HPDE6-E6E7 (cell line): ENCODE data around the gene CACNG3.
"Not testable (repeated sequence)": the region's sequence is repeated elsewhere in the genome, so short reads cannot be mapped to it uniquely, and the experiment has no call there.

Experiments used
- DNase-seq: peaks from one replicate; pipeline ENCODE4 v3.0.0; 2011; ENCODE audit warnings: missing footprints; ENCODE audit errors: extremely low spot score

Gene CACNG3

DNA sequence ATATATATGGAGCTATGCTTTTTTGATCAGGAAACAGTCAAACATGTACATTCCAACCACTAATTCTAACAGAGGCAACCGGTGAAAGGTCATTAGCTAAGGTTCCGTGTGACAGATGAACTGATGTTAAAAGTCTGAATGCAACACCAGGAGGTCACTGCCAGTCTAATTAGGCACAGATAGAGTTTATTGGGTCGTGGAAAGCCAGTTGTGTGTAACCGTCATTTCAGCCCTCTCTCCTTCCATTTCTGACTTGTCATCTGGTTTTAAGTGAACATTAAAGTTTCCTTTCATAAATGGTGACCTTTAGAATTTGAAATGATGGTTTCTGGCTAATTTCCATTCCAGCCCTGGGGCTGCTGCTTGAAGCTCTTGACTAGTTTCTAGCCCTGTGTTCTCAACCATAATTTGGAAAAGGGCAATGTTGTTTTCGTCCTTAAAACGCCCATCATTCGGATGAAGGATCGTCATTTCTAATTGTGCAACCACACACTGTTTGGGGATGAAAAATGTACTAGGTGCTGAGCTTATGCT is 23.9 kb downstream of the CACNG3 start:
- no peak for DNase-seq

GRCh38 chr16:24281466-24281865 is 25.3 kb downstream of the CACNG3 start:
- no peak for DNase-seq

DNA sequence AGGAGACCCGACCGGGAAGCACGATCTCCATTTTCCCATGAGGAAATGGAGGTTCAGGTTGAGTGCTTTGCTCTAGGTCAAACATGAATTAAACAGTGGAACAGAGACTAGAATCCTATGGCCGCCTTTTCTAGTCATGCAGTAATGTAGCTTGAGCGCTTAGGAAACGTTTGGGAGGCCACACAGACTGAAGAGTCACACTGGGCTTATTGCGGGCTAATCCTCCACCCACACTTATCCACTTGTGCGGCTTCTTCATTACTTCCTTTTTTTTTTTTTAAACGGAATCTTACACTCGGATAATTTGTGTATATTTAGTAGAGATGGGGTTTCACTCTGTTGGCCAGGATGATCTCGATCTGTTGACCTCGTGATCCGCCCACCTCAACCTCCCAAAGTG is 26.0 kb downstream of the CACNG3 start:
- no peak for DNase-seq

- no peak for DNase-seq
These were observed 30.7 kb downstream of the CACNG3 start for GRCh38 chr16:24286741-24287405.

DNA sequence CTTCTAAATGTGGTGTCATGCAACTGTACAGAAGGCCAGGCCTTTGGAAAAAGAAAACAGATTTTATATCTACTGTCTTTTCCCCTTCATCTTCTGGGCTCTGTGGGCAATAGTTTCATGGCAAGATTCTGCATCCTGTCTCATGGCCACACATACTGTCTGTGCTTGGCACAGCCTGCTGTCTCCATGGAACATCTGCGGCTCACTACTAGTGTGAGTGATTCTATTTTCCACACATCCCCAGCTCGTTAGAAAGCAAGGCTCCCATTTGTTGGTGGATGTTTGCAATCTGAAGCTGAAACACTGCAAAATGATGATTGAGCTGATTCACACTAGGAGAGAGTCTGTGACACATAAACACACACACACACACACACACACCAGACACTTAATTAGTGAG is 32.4 kb downstream of the CACNG3 start:
- DNase-seq: no peak

GRCh38 chr16:24289166-24289700 is 33.1 kb downstream of the CACNG3 start:
- no peak for DNase-seq

- no peak for DNase-seq
These were observed 35.8 kb downstream of the CACNG3 start for GRCh38 chr16:24291932-24292331.

GRCh38 chr16:24294131-24294530 is 38.0 kb downstream of the CACNG3 start:
- DNase-seq: no peak

GRCh38 chr16:24297375-24297774 is 41.2 kb downstream of the CACNG3 start:
- DNase-seq: no peak

DNA sequence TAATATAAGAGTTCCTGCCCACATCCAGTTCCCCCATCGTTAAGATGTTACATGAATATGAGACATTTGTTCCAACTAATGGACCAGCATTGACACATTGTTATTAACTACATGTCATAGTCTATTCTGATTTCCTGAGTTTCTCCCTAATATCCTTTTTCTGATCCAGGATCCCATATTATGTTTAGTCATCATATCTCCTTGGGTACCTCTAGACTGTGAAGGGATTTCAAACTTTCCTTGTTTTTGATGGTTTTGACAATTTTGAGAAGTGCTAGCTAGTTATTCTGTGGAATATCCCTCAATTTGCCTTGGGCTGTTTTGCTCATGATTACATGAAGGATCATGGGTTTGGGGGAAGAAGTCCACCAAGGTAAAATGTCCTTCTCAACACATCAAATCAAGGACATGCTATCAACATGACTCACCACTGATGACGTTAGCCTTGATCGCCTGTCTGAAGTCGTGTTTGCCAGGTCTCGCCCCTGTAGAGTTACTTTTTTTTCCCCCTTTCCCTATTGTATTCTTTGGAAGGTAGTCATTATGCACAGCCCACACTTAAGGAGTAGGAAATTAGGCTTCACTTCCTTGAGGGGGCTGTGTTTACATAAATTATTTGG is 42.5 kb downstream of the CACNG3 start:
- DNase-seq: no peak

- DNase-seq: not testable (repeated sequence)
These were observed 44.6 kb downstream of the CACNG3 start for GRCh38 chr16:24300750-24301149.

- DNase-seq: no peak
These were observed 46.5 kb downstream of the CACNG3 start for GRCh38 chr16:24302636-24303035.

DNA sequence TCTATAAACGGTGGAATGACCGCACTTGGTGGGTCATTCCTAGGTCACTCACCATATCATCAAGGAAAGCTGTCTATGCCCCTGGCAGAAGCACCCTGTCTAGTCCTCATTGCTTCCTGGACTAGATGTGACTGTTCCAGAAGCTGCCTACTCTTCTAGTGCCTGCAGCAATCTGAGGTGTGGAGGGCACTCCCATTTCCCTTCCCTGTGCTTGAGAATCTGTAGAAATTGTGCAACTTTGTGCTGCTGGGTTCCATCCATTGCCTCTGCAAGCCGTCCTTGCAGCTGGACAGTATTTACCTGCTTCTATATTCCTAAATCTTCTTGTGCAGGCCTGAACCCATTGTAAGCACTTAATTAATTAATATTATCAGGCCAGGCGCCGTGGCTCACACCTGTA is 52.1 kb downstream of the CACNG3 start:
- no peak for DNase-seq

DNA sequence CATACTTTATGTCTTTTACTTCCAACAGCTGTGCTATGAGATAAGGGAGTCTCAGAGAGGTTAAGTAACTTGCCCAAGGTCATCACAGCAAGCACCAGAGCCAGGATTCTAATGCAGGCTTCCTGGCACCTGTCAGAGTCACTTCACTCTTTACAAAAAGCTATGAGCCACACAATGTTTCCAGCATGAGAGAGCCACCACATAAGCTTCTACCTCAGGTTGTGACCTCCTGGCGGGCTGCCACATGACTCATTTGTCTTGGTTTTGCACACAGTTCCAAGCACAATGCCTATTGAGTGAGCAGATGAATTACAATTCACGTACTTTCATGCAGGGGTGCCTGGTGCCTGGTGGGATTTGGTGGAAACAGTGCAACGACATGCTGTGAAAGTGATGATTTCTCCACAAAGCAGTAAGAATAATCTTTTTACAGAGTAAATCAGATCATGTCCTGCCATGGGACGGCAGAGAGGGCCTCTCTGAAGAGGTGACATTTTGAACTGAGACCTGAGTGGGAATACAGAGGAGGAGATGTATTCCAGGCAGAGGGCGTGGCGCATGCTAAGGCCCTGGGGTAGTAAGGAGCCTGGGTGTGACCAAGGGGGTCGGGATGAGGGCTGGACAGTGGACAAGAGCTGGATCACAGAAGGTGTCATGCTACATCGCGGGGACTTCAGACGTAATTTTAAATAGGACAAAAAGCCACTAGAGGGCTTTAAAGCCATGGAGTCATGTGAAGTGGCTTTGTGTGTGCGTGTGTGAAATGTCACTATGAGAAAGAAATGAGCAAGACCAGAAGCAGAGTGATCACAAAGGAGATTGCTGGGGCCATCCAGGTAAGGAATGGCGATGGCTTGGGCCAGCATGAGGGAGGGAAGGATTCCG is 53.4 kb downstream of the CACNG3 start:
- DNase-seq: no peak

DNA sequence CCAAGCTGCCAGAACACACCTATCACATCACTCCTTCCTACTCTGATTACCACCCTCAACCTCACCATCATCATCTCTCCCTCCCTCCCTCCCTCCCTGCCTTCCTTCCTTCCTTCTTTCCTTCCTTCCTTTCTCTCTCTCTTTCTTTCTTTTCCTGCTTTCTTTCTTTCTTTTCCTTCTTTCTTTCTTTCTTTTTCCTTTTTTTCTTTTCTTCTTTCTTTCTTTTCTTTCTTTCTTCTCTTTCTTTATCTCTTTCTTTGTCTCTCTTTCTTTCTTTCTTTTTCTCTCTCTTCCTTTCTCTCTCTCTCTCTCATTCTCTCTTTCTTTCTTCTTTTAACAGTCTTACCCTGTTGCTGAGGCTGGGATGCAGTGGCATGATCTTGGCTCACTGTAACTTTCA is 59.2 kb downstream of the CACNG3 start:
- no peak for DNase-seq

- no peak for DNase-seq
These were observed 62.5 kb downstream of the CACNG3 start for GRCh38 chr16:24318680-24319079.

GRCh38 chr16:24319126-24319814 is 63.1 kb downstream of the CACNG3 start:
- DNase-seq: no peak

DNA sequence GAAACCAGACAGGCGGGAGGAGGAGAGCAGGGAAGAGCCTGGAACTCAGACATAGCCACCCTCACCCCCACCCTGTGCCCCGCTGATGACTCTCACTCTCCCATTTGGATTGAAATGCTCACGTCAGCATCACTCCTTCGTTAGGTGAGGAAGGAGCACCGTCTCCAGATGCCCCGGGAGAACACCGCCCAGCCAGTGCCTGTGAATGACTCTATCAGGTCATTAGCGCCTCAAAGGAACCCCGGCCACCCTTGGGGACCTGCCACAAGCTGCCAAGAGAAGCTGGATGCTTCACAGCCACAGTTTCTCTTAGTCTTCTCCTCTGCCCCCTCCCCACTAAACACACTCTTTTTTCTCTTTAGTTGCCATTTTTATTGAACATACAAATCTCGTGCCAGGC is 66.0 kb downstream of the CACNG3 start:
- DNase-seq: no peak

- no peak for DNase-seq
These were observed 68.3 kb downstream of the CACNG3 start for GRCh38 chr16:24324421-24324820.

DNA sequence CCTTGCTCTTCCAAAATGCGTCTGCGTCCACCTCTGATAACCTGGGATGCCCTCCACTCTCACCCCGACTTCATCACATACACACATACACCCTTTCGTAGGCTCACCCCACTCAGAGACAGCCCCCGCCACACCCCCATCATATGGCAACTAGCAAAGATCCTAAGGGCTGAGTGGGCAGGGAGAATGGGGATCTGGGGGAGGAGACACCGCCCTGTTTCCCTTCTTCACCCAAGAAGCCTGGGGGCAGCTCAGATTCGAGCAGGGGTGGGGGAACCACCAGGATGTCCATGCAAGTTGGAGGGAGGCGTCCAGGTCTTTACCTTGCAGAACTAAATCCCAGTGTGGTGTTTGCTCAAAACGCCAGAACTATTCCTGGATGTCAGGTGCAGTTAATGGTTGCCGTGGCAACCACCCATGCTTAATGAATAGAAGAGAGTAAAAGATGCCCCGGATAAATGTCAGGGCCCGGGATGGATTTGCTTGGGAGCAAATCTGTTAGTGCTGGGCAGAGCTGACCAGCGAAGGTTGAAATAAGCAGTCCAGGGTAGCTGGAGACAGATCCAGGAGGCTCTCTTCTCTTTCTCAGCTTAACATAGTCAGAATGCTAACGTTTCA is 72.8 kb downstream of the CACNG3 start:
- DNase-seq: no peak

DNA sequence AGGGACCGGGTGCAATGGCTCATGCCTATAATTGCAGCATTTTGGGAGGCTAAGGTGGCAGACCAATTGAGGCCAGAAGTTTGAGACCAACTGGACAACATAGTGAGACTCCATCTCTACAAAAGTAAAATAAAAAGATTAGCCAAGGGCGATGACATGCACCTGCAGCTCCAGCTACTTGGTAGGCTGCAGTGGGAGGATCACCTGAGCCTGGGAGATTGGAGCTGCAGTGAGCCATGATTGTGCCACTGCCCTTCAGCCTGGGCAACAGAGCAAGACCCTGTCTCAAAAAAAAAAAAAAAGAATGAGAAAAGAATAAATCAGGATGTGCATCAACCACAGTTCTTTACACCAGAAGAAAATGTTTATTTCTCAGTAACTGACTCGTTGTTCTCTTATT is 76.0 kb downstream of the CACNG3 start:
- no peak for DNase-seq
